Sigmoid colon (tissue), 3 donors: ENCODE results near the gene DCC.

ENCODE experiments used
- CTCF ChIP-seq, 4 experiments: fragments of 450-650 bp in 3 of 4; fragments of 200-600 bp in 1 of 4; IDR thresholded peaks; one replicate each; pipeline ENCODE4 v1.5.1; 2016 to 2019; ENCODE audit warnings: antibody characterized with exemption in 4 of 4, mild to moderate bottlenecking in 3 of 4, moderate library complexity in 2 of 4
- POLR2A ChIP-seq, 2 donors: fragments of 450-650 bp; IDR thresholded peaks; one replicate each; pipeline ENCODE4 v1.6.1; 2016; ENCODE audit warnings: antibody characterized with exemption in 2 of 2, mild to moderate bottlenecking in 2 of 2, moderate library complexity in 2 of 2

DNA sequence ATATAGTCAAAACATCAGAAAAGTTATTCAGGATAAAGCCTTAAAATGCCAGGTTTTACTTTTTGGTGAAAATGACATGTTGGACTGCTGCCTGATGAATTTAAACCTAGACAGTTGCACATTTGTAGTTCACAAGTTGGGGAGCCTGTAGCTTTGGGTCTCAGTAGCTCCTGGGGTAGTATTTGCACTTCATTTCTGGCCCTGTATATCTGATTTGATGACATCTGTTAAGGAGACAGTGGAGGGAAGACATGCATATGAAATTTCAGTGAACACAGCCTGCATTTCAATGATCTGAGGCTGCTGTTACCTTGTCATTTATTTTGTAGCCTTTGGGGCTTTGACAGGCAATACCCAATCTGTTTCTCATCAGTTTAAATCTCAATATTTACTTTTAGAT is 156.4 kb downstream of the DCC start:
- TF ChIP-seq CTCF (IDR thresholded peaks at IDR 0.05) = no peak
- no peak for TF ChIP-seq POLR2A (IDR thresholded peaks at IDR 0.05)
